GM18951 (cell line): ENCODE results near the gene GTF3C5.
"Not testable (repeated sequence)": the region's sequence is repeated elsewhere in the genome, so short reads cannot be mapped to it uniquely, and the experiment has no call there.

Source experiments
- POLR2A ChIP-seq: IDR thresholded peaks from 4 replicates; pipeline ENCODE4 v1.6.1; 2011; ENCODE audit warnings: mild to moderate bottlenecking; ENCODE audit not compliant: insufficient read length, insufficient read depth; ENCODE audit errors: extremely low read depth
- in situ Hi-C: fragments of 300-500 bp; cut with MboI; formaldehyde crosslinking; loops from one replicate; pipeline ENCODE4 v1.12.0; 2022; ENCODE audit warnings: low sequenced_read_pairs, mixed read lengths, inconsistent platforms; ENCODE audit not compliant: unreplicated experiment

The GTF3C5 gene

DNA sequence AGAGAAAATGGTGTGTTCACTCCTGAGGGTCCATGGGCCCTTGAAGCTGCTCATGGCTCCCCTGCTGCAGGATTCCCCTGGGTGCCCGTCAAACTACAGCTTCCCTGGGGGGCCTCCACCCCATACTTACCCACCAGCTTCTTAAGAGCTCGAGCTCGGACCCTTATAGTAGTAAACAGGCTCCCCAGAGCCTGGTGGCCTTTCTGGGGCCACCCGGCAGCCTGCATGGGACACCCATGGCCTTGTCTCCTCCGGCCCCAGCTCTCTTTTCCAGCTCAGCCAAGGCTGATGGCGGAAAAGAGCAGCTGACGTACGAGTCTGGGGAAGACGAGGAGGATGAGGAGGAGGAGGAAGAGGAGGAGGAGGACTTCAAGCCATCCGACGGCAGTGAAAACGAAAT lies 26.8 kb downstream of the GTF3C5 start:
- in situ Hi-C loops, result no loop called here
- no peak for TF ChIP-seq POLR2A

- in situ Hi-C loops, result no loop called here
- no peak for TF ChIP-seq POLR2A
Measured at GRCh38 chr9:133058071-133058470, 27.3 kb downstream of the GTF3C5 start.

- in situ Hi-C loops, result no loop called here
- peak; percentile 10 for TF ChIP-seq POLR2A
Measured at GRCh38 chr9:133058550-133059320, 27.9 kb downstream of the GTF3C5 start.

GRCh38 chr9:133059623-133060022 lies 28.8 kb downstream of the GTF3C5 start:
- in situ Hi-C loops, result no loop called here
- TF ChIP-seq POLR2A, result no peak

- in situ Hi-C loops, result no loop called here
- TF ChIP-seq POLR2A, result no peak
Measured at GRCh38 chr9:133060417-133060841, 29.6 kb downstream of the GTF3C5 start.

DNA sequence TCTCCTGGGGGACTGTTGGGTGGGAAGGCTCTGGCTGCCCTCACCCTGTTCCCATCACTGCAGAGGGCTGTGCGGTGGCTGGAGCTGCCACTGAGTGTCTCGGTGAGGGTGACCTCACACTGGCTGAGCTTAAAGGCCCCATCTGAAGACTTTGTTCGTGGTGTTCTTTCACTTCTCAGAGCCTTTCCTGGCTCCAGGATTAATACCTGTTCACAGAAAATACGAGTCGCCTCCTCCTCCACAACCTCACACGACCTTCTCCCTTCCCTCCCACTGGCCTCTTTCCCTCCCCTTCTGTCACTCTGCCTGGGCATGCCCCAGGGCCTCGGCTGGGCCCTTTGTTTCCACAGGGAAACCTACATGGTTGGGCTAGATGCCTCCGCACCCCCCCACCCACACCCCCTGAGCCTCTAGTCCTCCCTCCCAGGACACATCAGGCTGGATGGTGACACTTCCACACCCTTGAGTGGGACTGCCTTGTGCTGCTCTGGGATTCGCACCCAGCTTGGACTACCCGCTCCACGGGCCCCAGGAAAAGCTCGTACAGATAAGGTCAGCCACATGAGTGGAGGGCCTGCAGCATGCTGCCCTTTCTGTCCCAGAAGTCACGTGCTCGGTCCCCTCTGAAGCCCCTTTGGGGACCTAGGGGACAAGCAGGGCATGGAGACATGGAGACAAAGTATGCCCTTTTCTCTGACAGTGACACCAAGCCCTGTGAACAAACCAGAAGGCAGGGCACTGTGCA lies 30.4 kb downstream of the GTF3C5 start:
- in situ Hi-C loops, result not testable (repeated sequence)

GRCh38 chr9:133061764-133062145 lies 31.0 kb downstream of the GTF3C5 start, which contains the start of gene CEL:
Gene CEL (plus strand): TSS chr9:133061981. CDS start chr9:133062003, 22 bp downstream.
- in situ Hi-C loops, result not testable (repeated sequence)

DNA sequence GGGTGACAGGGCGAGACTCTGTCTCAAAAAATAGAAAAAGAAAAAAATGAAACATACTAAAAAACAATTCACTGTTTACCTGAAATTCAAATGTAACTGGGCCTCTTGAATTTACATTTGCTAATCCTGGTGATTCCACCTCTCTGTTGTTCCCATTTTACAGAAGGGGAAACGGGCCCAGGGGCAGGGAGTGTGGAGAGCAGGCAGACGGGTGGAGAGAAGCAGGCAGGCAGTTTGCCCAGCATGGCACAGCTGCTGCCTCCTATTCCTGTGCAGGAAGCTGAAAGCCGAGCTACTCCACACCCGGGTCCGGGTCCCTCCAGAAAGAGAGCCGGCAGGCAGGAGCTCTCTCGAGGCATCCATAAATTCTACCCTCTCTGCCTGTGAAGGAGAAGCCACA lies 31.8 kb downstream of the GTF3C5 start:
- in situ Hi-C loops, result not testable (repeated sequence)

GRCh38 chr9:133063159-133063499 lies 32.3 kb downstream of the GTF3C5 start:
- in situ Hi-C loops, result no loop called here
- TF ChIP-seq POLR2A, result no peak

DNA sequence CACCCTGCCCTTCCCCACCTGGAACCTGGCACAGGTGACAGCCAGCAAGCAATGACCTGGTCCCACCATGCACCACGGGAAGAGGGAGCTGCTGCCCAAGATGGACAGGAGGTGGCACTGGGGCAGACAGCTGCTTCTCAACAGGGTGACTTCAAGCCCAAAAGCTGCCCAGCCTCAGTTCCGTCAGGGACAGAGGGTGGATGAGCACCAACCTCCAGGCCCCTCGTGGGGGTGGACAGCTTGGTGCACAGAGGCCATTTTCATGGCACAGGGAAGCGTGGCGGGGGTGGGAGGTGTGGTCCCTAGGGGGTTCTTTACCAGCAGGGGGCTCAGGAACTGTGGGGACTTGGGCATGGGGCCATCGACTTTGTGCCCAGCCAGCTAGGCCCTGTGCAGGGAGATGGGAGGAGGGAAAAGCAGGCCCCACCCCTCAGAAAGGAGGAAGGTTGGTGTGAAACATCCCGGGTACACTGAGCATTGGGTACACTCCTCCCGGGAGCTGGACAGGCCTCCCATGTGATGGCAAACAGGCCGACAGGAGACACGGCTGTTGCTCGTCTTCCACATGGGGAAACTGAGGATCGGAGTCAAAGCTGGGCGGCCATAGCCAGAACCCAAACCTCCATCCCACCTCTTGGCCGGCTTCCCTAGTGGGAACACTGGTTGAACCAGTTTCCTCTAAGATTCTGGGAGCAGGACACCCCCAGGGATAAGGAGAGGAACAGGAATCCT lies 32.9 kb downstream of the GTF3C5 start:
- no peak for TF ChIP-seq POLR2A
- in situ Hi-C loops, result no loop called here

GRCh38 chr9:133064241-133065069 lies 33.7 kb downstream of the GTF3C5 start:
- TF ChIP-seq POLR2A, result no peak
- in situ Hi-C loops, result no loop called here

DNA sequence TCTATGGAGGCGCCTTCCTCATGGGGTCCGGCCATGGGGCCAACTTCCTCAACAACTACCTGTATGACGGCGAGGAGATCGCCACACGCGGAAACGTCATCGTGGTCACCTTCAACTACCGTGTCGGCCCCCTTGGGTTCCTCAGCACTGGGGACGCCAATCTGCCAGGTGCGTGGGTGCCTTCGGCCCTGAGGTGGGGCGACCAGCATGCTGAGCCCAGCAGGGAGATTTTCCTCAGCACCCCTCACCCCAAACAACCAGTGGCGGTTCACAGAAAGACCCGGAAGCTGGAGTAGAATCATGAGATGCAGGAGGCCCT lies 34.2 kb downstream of the GTF3C5 start:
- in situ Hi-C loops, result no loop called here
- no peak for TF ChIP-seq POLR2A
